Erythroblast (primary cell): ENCODE data around the gene RAD51B.

Source experiments
- GATA1 ChIP-seq: IDR thresholded peaks from 2 replicates; pipeline ENCODE4 v1.6.1; 2011; ENCODE audit warnings: low read depth, mild to moderate bottlenecking, control low read depth, low read length, moderate library complexity
- POLR2A ChIP-seq: IDR thresholded peaks from 2 replicates; pipeline ENCODE4 v1.6.1; 2011; ENCODE audit warnings: mild to moderate bottlenecking, low read length

DNA sequence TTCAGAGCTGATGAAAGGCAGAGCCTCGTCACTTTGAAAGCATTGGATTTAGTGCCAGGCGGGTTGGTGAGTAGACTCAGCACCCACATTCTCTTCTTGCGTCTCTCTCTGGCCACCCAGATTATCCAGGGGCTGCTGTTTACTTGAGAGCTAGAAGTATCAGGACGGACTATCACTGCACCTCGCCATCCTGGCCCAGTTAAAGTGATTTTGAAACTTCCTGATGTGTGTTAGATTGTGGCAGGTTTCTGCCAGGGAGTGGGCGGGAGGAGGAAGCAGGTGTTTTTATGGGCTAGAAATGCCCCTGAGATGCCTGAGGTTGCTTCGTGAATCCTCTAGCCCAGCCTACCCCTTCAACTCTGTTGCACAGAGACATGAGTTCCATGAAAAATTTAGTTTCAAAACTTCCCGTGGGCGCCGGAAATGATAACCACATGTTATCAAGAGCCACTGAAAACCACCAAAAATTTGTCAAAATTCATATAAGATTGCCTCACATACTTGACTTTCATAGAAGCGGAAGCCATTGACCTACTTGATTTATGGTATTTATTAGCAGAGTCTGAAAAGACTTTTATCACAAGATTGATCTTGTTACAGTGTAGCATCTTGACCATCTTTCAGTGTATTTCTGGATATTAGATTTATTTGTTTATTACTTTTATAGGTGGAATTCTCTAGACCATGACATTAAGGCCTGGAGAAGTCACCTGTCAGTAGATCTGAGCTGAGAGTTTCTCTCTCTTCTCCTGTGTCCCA is 466.0 kb downstream of the RAD51B start:
- TF ChIP-seq POLR2A (no peak), GATA1 (no peak)
